Neural cell (in vitro differentiated cells): ENCODE results near the gene INHA.

ENCODE experiments used
- EP300 ChIP-seq: fragments of 450-650 bp; conservative IDR thresholded peaks from 2 replicates; pipeline ENCODE4 v1.6.1; 2014; ENCODE audit warnings: antibody characterized with exemption, mild to moderate bottlenecking, moderate library complexity; ENCODE audit not compliant: poor library complexity, severe bottlenecking
- EZH2 ChIP-seq: fragments of 200-600, 300-800 bp; shearing (Covaris generic), sonication (generic); IDR thresholded peaks from 2 replicates; pipeline ENCODE4 v1.6.1; 2014; ENCODE audit warnings: antibody characterized with exemption, low read length, borderline replicate concordance, mild to moderate bottlenecking; ENCODE audit not compliant: insufficient read depth, poor library complexity, severe bottlenecking
- MXI1 ChIP-seq: fragments of 450-650 bp; conservative IDR thresholded peaks from 2 replicates; pipeline ENCODE4 v1.6.1; 2014; ENCODE audit warnings: antibody characterized with exemption, mild to moderate bottlenecking; ENCODE audit not compliant: poor library complexity, severe bottlenecking
- POLR2AphosphoS5 ChIP-seq: IDR thresholded peaks from 2 replicates; pipeline ENCODE4 v1.6.1; 2012
- SMC3 ChIP-seq: fragments of 450-650 bp; conservative IDR thresholded peaks from 2 replicates; pipeline ENCODE4 v1.6.1; 2014; ENCODE audit warnings: antibody characterized with exemption, mild to moderate bottlenecking, moderate library complexity; ENCODE audit not compliant: poor library complexity
- TAF1 ChIP-seq: IDR thresholded peaks from 2 replicates; pipeline ENCODE4 v1.6.1; 2012; ENCODE audit warnings: low read depth
- TF ChIP-seq, protein P1 (sequence below): fragments of 450-650 bp; IDR thresholded peaks from 2 replicates; pipeline ENCODE4 v1.5.1; 2014; ENCODE audit warnings: antibody characterized with exemption, mild to moderate bottlenecking, moderate library complexity; ENCODE audit not compliant: poor library complexity, severe bottlenecking
- TF ChIP-seq, protein P2 (sequence below): IDR thresholded peaks from 2 replicates; pipeline ENCODE4 v1.6.1; 2012; ENCODE audit warnings: borderline replicate concordance

DNA sequence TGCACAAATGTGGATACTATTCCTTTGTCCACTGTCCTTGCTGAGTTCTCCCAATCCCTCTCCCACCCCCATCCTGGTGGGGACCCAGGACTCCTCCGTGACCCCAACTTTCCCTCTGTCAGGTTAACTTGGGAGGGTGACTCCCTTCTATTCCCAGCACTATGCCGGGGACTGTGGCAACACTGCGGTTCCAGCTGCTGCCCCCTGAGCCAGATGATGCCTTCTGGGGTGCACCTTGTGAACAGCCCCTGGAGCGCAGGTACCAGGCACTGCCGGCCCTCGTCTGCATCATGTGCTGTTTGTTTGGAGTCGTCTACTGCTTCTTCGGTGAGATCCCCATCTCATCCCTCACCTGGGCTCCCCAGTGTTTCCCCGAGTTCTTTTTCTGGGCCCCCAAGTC lies 27.5 kb upstream of the INHA start:
- TF ChIP-seq TAF1 (no peak), EZH2 (no peak), POLR2AphosphoS5 (peak; percentile 35), SMC3 (no peak), MXI1 (no peak), EP300 (no peak)
- TF ChIP-seq, protein P1, sequence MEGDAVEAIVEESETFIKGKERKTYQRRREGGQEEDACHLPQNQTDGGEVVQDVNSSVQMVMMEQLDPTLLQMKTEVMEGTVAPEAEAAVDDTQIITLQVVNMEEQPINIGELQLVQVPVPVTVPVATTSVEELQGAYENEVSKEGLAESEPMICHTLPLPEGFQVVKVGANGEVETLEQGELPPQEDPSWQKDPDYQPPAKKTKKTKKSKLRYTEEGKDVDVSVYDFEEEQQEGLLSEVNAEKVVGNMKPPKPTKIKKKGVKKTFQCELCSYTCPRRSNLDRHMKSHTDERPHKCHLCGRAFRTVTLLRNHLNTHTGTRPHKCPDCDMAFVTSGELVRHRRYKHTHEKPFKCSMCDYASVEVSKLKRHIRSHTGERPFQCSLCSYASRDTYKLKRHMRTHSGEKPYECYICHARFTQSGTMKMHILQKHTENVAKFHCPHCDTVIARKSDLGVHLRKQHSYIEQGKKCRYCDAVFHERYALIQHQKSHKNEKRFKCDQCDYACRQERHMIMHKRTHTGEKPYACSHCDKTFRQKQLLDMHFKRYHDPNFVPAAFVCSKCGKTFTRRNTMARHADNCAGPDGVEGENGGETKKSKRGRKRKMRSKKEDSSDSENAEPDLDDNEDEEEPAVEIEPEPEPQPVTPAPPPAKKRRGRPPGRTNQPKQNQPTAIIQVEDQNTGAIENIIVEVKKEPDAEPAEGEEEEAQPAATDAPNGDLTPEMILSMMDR: no peak
- TF ChIP-seq, protein P2, sequence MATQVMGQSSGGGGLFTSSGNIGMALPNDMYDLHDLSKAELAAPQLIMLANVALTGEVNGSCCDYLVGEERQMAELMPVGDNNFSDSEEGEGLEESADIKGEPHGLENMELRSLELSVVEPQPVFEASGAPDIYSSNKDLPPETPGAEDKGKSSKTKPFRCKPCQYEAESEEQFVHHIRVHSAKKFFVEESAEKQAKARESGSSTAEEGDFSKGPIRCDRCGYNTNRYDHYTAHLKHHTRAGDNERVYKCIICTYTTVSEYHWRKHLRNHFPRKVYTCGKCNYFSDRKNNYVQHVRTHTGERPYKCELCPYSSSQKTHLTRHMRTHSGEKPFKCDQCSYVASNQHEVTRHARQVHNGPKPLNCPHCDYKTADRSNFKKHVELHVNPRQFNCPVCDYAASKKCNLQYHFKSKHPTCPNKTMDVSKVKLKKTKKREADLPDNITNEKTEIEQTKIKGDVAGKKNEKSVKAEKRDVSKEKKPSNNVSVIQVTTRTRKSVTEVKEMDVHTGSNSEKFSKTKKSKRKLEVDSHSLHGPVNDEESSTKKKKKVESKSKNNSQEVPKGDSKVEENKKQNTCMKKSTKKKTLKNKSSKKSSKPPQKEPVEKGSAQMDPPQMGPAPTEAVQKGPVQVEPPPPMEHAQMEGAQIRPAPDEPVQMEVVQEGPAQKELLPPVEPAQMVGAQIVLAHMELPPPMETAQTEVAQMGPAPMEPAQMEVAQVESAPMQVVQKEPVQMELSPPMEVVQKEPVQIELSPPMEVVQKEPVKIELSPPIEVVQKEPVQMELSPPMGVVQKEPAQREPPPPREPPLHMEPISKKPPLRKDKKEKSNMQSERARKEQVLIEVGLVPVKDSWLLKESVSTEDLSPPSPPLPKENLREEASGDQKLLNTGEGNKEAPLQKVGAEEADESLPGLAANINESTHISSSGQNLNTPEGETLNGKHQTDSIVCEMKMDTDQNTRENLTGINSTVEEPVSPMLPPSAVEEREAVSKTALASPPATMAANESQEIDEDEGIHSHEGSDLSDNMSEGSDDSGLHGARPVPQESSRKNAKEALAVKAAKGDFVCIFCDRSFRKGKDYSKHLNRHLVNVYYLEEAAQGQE: no peak
